ENCODE measurements around the gene MOB2.

GRCh38 chr11:1519028-1520010 is 32.7 kb upstream of the MOB2 start:
- no peak for TF ChIP-seq SIX5 (IDR thresholded peaks at IDR 0.05; ENCODE audit: borderline replicate concordance in 1 of 2, insufficient read depth in 1 of 2, low read depth in 1 of 2, low read length in 2 of 2)
- no peak for TF ChIP-seq POLR2A (conservative IDR thresholded peaks at IDR 0.05)
- no peak for TF ChIP-seq MYC (IDR thresholded peaks at IDR 0.05; ENCODE audit: low read depth, low read length)
- no peak for TF ChIP-seq MYC (CRISPR knock-in tag; IDR thresholded peaks at IDR 0.05; ENCODE audit: borderline replicate concordance, low read depth)
- no peak for TF ChIP-seq RAD21 (CRISPR knock-in tag; conservative IDR thresholded peaks at IDR 0.05 in 1 of 2, IDR thresholded peaks at IDR 0.05 in 1 of 2)
- no peak for TF ChIP-seq TBP (optimal IDR thresholded peaks at IDR 0.05; ENCODE audit: low read depth, low read length)
- TF ChIP-seq SIRT6 (IDR thresholded peaks at IDR 0.05; ENCODE audit: low read depth, low read length), result no peak
- no peak for TF ChIP-seq CTCF (IDR thresholded peaks at IDR 0.05 in 2 of 3, conservative IDR thresholded peaks at IDR 0.05 in 1 of 3; ENCODE audit: insufficient read depth in 2 of 3, low read depth in 1 of 3, low read length in 3 of 3)
- TF ChIP-seq RCOR1 (IDR thresholded peaks at IDR 0.05; ENCODE audit: borderline replicate concordance in 1 of 2, low read depth in 2 of 2, low read length in 2 of 2), result no peak
- no peak for TF ChIP-seq ZBTB7A (IDR thresholded peaks at IDR 0.05; ENCODE audit: borderline replicate concordance, control insufficient read depth, low read depth, low read length)
